Coronary artery (tissue), 2 donors: Measurements from ENCODE around the gene HOXD12.

ENCODE experiments used
- DNase-seq: peaks from one replicate; pipeline ENCODE4 v3.0.0-alpha.2; 2017; ENCODE audit warnings: low spot score
- H3K27ac ChIP-seq, 2 donors: fragments of 200-600 bp; sonication (generic); one replicate each; pipeline ENCODE4 v1.5.1; 2016 to 2019
- H3K4me3 ChIP-seq: fragments of 200-600 bp; sonication (generic); 2 replicates; pipeline ENCODE4 v1.5.1; 2016; ENCODE audit warnings: mild to moderate bottlenecking, moderate library complexity
- CTCF ChIP-seq: fragments of 200-600 bp; sonication (generic); IDR thresholded peaks from one replicate; pipeline ENCODE4 v1.5.1; 2019; ENCODE audit warnings: antibody characterized with exemption

Gene HOXD12

GRCh38 chr2:176109192-176109901, 9.8 kb downstream of the HOXD12 start:
- DNase-seq, result no peak
- Histone ChIP-seq H3K27ac (no peak overlapping the region), H3K4me3 (peak overlapping the region; percentile 36)
- no peak for TF ChIP-seq CTCF

GRCh38 chr2:176109946-176110345, 10.4 kb downstream of the HOXD12 start:
- DNase-seq, result no peak
- Histone ChIP-seq H3K27ac (no peak overlapping the region), H3K4me3 (no peak overlapping the region)
- TF ChIP-seq CTCF, result no peak

DNA sequence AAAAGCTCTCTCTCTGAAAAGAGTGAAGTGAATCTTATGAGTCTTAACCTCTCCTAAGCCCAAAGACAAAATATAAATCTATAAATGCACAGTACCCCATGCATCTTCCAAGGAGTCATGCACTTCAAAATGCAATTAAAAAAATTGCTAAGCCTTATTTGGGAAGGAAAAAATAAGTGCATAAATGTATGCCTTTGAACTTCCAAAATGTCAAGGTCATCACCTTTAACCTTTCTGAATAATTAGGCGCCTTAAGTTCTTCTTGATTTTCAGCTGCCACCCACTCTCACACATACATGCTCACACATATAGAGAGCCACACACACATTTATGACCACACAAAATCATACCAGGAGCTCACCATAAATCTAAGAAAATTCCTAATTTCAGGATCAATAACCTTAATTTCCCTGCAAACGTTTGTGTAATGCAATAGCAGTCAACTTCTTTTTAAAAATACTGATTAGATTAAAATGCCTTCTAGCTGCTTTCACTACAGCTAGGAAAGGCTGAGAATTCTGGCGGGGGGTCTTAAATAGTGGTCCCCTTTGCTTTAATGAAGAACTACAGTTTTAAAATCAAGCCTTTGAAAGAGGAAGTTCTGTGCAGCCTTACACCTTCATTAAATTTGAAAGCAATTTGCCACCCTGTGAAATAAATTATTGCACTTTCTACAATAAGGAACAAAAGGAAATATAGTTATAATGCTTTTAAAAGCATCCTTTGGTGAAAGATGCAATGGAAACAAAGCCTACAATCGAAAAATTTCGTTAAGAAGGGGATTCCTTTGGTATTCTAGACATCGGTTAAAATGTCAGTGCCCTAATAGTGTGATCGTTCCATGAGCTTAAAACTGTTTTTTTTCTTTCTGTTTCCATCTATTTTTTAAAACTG, 11.1 kb downstream of the HOXD12 start:
- Histone ChIP-seq H3K4me3 (no peak overlapping the region), H3K27ac (no peak overlapping the region)
- TF ChIP-seq CTCF, result no peak
- no peak for DNase-seq

- no peak for DNase-seq
- no peak overlapping the region for H3K27ac ChIP-seq
- no peak overlapping the region for H3K4me3 ChIP-seq
- TF ChIP-seq CTCF, result no peak
Measured at GRCh38 chr2:176111309-176111663, 11.7 kb downstream of the HOXD12 start.

- DNase-seq, result no peak
- H3K27ac ChIP-seq, result no peak overlapping the region
- H3K4me3 ChIP-seq, result no peak overlapping the region
Measured at GRCh38 chr2:176111846-176112374, 12.3 kb downstream of the HOXD12 start.

More at GRCh38 chr2:176111846-176112374, 12.3 kb downstream of the HOXD12 start:
- no peak for TF ChIP-seq CTCF
